ENCODE results near the gene MGARP. TPM values are rescaled to one million over a fixed set of nuclear protein-coding genes. Genes with fewer than 3 reads are reported as not detected.

MGARP gene
- polyA plus RNA-seq, 2 of the 4 experiments (the other 2 are of a cell fraction) = 1.1 to 1.4 TPM

GRCh38 chr4:139239127-139239772, 40.8 kb downstream of the MGARP start (continued):
- TF ChIP-seq FOSL2 (IDR thresholded peaks at IDR 0.05) = no peak
- no peak for TF ChIP-seq FOSL2 (CRISPR knock-in tag; IDR thresholded peaks at IDR 0.05)

GRCh38 chr4:139234253-139234652, 45.8 kb downstream of the MGARP start:
- FAIRE-seq = no peak
- 66% methylated on average over 3 of the region's 3 CpGs for WGBS (ENCODE audit: missing lambda C conversion rate)
- H3K9me3 ChIP-seq = no peaks in the 10 kb centered on the region; the same call in 2 of the 3 replicates
- no peak for DNase-seq (ENCODE audit: low read depth in 1 of 2, low spot score in 1 of 2)
- no peak for ATAC-seq
- H3K4me1 ChIP-seq = no peaks in the 10 kb centered on the region
- no peak overlapping the region for H3K27ac ChIP-seq
- TF ChIP-seq FOXS1 (CRISPR knock-in tag; IDR thresholded peaks at IDR 0.05) (no peak), EP300 (IDR thresholded peaks at IDR 0.05) (no peak), MAFK (IDR thresholded peaks at IDR 0.05; ENCODE audit: partially characterized antibody) (no peak), RCOR1 (IDR thresholded peaks at IDR 0.05; ENCODE audit: low read depth, low read length) (no peak), CBX8 (IDR thresholded peaks at IDR 0.05) (no peak)
- H3K4me3 ChIP-seq = no peak overlapping the region
- no peak overlapping the region for H3K4me2 ChIP-seq
- CTCF ChIA-PET = interaction anchor here (0.8 to 2.1 kb wide), 2 partner anchors 32 to 61 kb away, joined by 3 to 5 read pairs; no protein-coding TSS in a partner anchor
- POLR2A ChIA-PET = no interaction called here

GRCh38 chr4:139229534-139230039, 50.4 kb downstream of the MGARP start:
- Histone ChIP-seq H3K4me2 (peak overlapping the region; percentile 41; the same call in 1 of the 3 replicates), H3K27ac (no peak overlapping the region), H3K4me1 (no peaks in the 10 kb centered on the region), H3K9me3 (no peaks in the 10 kb centered on the region), H3K4me3 (no peak overlapping the region)
- 28% methylated on average over 3 of the region's 3 CpGs for WGBS (ENCODE audit: missing lambda C conversion rate)
- ATAC-seq (peak; percentile 66 to 89; a peak in 4 of 6 replicates), FAIRE-seq (no peak), DNase-seq (ENCODE audit: low read depth in 1 of 2, low spot score in 1 of 2) (peak; percentile 29 to 49)
- POLR2A ChIA-PET = no interaction called here
- peak; percentile 69 for TF ChIP-seq SMC3 (IDR thresholded peaks at IDR 0.05)
- TF ChIP-seq MYC (IDR thresholded peaks at IDR 0.05; ENCODE audit: borderline replicate concordance, low read length) = no peak
- TF ChIP-seq BCL3 (IDR thresholded peaks at IDR 0.05) = no peak
- TF ChIP-seq GATA3 (IDR thresholded peaks at IDR 0.05; ENCODE audit: borderline replicate concordance) = no peak
- TF ChIP-seq ZC3H11A (IDR thresholded peaks at IDR 0.05) = no peak
- TF ChIP-seq BHLHE40 (IDR thresholded peaks at IDR 0.05; ENCODE audit: low read depth, low read length) = no peak
- no peak for TF ChIP-seq FOSB (CRISPR knock-in tag; IDR thresholded peaks at IDR 0.05)
- TF ChIP-seq HMGXB4 (CRISPR knock-in tag; IDR thresholded peaks at IDR 0.05; ENCODE audit: borderline replicate concordance) = no peak
- no peak for TF ChIP-seq REST (IDR thresholded peaks at IDR 0.05)
- TF ChIP-seq RAD21 (conservative IDR thresholded peaks at IDR 0.05 in 1 of 2, IDR thresholded peaks at IDR 0.05 in 1 of 2) = peak; percentile 63 to 69
- no peak for TF ChIP-seq PBX3 (IDR thresholded peaks at IDR 0.05)
- no peak for TF ChIP-seq SREBF2 (IDR thresholded peaks at IDR 0.05)
- peak; percentile 59 for TF ChIP-seq CTCF (IDR thresholded peaks at IDR 0.05)
- no peak for TF ChIP-seq E2F6 (IDR thresholded peaks at IDR 0.05; ENCODE audit: borderline replicate concordance, low read depth)
- no peak for TF ChIP-seq POLR2AphosphoS2 (conservative IDR thresholded peaks at IDR 0.05; ENCODE audit: low read length)
- CTCF ChIA-PET = interaction anchor here (1.0 to 2.5 kb wide), 2 partner anchors 10 to 66 kb away, joined by 6 to 23 read pairs; no protein-coding TSS in a partner anchor

Measured in A549 (cell line).